ENCODE measurements around the gene KLHL29. TPM values are rescaled to one million over a fixed set of nuclear protein-coding genes. Genes with fewer than 3 reads are reported as not detected.

Gene KLHL29
- total and polyA plus RNA-seq, 2 of the 13 experiments (the other 11 are each of a cell fraction or from before 2014, with no cell fraction given), result 0.01 TPM; not detected in 1

- ATAC-seq (no peak), DNase-seq (ENCODE audit: low spot score) (no peak), FAIRE-seq (no peak)
- ChIA-PET POLR2A (no interaction called here), CTCF (ENCODE audit: low intra/inter-chr PET ratio, low total read pairs) (no interaction called here)
- WGBS (ENCODE audit: low lambda C conversion rate), result 65% methylated on average over 7 of the region's 7 CpGs
- no peak overlapping the region for H3K4me2 ChIP-seq (ENCODE audit: low read depth, low read length)
- TF ChIP-seq, protein P1, sequence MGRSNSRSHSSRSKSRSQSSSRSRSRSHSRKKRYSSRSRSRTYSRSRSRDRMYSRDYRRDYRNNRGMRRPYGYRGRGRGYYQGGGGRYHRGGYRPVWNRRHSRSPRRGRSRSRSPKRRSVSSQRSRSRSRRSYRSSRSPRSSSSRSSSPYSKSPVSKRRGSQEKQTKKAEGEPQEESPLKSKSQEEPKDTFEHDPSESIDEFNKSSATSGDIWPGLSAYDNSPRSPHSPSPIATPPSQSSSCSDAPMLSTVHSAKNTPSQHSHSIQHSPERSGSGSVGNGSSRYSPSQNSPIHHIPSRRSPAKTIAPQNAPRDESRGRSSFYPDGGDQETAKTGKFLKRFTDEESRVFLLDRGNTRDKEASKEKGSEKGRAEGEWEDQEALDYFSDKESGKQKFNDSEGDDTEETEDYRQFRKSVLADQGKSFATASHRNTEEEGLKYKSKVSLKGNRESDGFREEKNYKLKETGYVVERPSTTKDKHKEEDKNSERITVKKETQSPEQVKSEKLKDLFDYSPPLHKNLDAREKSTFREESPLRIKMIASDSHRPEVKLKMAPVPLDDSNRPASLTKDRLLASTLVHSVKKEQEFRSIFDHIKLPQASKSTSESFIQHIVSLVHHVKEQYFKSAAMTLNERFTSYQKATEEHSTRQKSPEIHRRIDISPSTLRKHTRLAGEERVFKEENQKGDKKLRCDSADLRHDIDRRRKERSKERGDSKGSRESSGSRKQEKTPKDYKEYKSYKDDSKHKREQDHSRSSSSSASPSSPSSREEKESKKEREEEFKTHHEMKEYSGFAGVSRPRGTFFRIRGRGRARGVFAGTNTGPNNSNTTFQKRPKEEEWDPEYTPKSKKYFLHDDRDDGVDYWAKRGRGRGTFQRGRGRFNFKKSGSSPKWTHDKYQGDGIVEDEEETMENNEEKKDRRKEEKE (IDR thresholded peaks at IDR 0.05), result no peak
- H3K79me2 ChIP-seq (ENCODE audit: insufficient read depth, low read length), result no peaks in the 10 kb centered on the region
- H3K4me3 ChIP-seq (replicated peaks in 1 of 3; ENCODE audit: insufficient read depth in 1 of 3, low read depth in 2 of 3, low read length in 3 of 3), result no peak overlapping the region
- no peak overlapping the region for H3K27ac ChIP-seq (ENCODE audit: extremely low read length, insufficient read depth, low read length)
- in situ Hi-C loops (cut with HindIII; ENCODE audit: extremely low pct_ligation_motif_present, low pct_unique_long_range_greater_than_20kb), result no loop called here
- BruUV-seq (replicated peaks), result no TSS peak
- 0 out of 2 replicates have a peak, but pooled peaks cover 3% of the 10 kb centered on the region for H3K9me3 ChIP-seq (ENCODE audit: low read length)
- no peak overlapping the region for H3K9ac ChIP-seq (ENCODE audit: insufficient read depth, low read depth, low read length)
- peaks cover 10% of the 10 kb centered on the region for H3K4me1 ChIP-seq (ENCODE audit: insufficient read depth, low read length)
- H2AFZ ChIP-seq (ENCODE audit: low read length), result no peak overlapping the region
- no peaks in the 10 kb centered on the region for H4K20me1 ChIP-seq (ENCODE audit: insufficient read depth, low read length)
- intact Hi-C loops (cut with micrococcal nuclease; ENCODE audit: unreplicated experiment), result no loop called here
- H3K27me3 ChIP-seq (ENCODE audit: control insufficient read depth in 1 of 2, insufficient read depth in 2 of 2, low read length in 2 of 2), result peaks cover 2 to 3% of the 10 kb centered on the region in 2 experiments; a peak in 2 of 5 replicates
- H3K36me3 ChIP-seq (replicated peaks in 1 of 2; ENCODE audit: control insufficient read depth in 1 of 2, insufficient read depth in 2 of 2, low read length in 2 of 2), result no peaks in the 10 kb centered on the region
Measured at GRCh38 chr2:23675506-23675905, 290.5 kb downstream of the KLHL29 start.

DNA sequence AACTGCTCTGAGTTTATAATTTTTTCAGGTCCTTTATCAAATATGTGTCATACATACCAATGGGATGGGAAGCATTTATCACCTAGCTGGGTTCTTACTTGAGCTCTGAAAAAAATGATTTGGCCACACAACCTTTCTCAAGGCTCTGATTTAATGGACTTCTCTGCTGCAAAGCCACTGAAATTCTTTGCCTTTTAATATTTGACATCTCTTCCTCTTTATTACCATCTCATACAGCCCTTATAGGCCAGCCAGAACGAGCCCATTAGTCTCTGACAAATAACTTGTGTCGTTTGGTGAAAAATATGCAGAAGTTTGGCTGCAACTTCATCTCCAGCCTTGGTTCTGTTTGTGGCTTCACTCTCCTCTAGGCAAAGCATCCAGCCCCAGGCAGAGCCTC, 292.9 kb downstream of the KLHL29 start:
- H3K4me2 ChIP-seq (ENCODE audit: low read depth, low read length), result no peak overlapping the region
- ChIA-PET CTCF (ENCODE audit: low intra/inter-chr PET ratio, low total read pairs) (no interaction called here), POLR2A (no interaction called here)
- 0 out of 2 replicates have a peak, but pooled peaks cover 3% of the 10 kb centered on the region for H3K9me3 ChIP-seq (ENCODE audit: low read length)
- ATAC-seq (no peak), FAIRE-seq (no peak), DNase-seq (ENCODE audit: low spot score) (no peak)
- no peak overlapping the region for H3K9ac ChIP-seq (ENCODE audit: insufficient read depth, low read depth, low read length)
- no peak overlapping the region for H3K27ac ChIP-seq (ENCODE audit: extremely low read length, insufficient read depth, low read length)
- H3K79me2 ChIP-seq (ENCODE audit: insufficient read depth, low read length), result no peaks in the 10 kb centered on the region
- no peaks in the 10 kb centered on the region for H3K36me3 ChIP-seq (replicated peaks in 1 of 2; ENCODE audit: control insufficient read depth in 1 of 2, insufficient read depth in 2 of 2, low read length in 2 of 2)
- no peak for TF ChIP-seq ZNF232 (CRISPR knock-in tag; IDR thresholded peaks at IDR 0.05; ENCODE audit: borderline replicate concordance)
- 28% methylated on average over 2 of the region's 2 CpGs for WGBS (ENCODE audit: low lambda C conversion rate)
- in situ Hi-C loops (cut with HindIII; ENCODE audit: extremely low pct_ligation_motif_present, low pct_unique_long_range_greater_than_20kb) (no loop called here), intact Hi-C loops (cut with micrococcal nuclease; ENCODE audit: unreplicated experiment) (no loop called here)
- H3K4me1 ChIP-seq (ENCODE audit: insufficient read depth, low read length), result peaks cover 10% of the 10 kb centered on the region
- no peaks in the 10 kb centered on the region for H4K20me1 ChIP-seq (ENCODE audit: insufficient read depth, low read length)
- no peak overlapping the region for H2AFZ ChIP-seq (ENCODE audit: low read length)
- no TSS peak for BruUV-seq (replicated peaks)
- H3K4me3 ChIP-seq (replicated peaks in 1 of 3; ENCODE audit: insufficient read depth in 1 of 3, low read depth in 2 of 3, low read length in 3 of 3), result no peak overlapping the region
- no peaks in the 10 kb centered on the region for H3K27me3 ChIP-seq (ENCODE audit: control insufficient read depth in 1 of 2, insufficient read depth in 2 of 2, low read length in 2 of 2)

Data from HepG2 (cell line).